ENCODE data around the gene GLP1R.

DNA sequence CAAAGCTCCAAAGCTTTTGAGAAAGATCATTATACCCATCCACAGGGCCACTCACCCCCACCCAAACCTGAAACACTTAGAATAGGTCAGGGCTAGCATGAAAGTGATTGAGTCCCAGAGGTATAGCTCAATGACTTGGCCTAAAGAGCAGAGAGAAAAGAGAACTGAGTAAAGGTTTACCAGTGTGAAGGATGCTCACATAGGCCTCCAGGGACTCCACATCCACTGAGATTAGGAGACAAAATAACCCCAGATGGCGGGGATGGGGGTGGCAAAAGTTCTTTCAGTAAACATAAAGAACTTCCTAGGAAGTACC lies 54.2 kb downstream of the GLP1R start:
- TF ChIP-seq, protein P1, sequence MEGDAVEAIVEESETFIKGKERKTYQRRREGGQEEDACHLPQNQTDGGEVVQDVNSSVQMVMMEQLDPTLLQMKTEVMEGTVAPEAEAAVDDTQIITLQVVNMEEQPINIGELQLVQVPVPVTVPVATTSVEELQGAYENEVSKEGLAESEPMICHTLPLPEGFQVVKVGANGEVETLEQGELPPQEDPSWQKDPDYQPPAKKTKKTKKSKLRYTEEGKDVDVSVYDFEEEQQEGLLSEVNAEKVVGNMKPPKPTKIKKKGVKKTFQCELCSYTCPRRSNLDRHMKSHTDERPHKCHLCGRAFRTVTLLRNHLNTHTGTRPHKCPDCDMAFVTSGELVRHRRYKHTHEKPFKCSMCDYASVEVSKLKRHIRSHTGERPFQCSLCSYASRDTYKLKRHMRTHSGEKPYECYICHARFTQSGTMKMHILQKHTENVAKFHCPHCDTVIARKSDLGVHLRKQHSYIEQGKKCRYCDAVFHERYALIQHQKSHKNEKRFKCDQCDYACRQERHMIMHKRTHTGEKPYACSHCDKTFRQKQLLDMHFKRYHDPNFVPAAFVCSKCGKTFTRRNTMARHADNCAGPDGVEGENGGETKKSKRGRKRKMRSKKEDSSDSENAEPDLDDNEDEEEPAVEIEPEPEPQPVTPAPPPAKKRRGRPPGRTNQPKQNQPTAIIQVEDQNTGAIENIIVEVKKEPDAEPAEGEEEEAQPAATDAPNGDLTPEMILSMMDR (conservative IDR thresholded peaks at IDR 0.05 in 1 of 2, IDR thresholded peaks at IDR 0.05 in 1 of 2; ENCODE audit: low read depth in 1 of 2, low read length in 2 of 2) = no peak
- no peak for TF ChIP-seq EZH2 (IDR thresholded peaks at IDR 0.05; ENCODE audit: low read length, missing control alignments)

Data from fibroblast of lung (primary cell).